ENCODE measurements around the gene SKIL.

SKIL gene

GRCh38 chr3:170425491-170426239 is 68.2 kb downstream of the SKIL start:
- no peak overlapping the region for H3K4me3 ChIP-seq (ENCODE audit: control insufficient read depth, low read depth, low read length)
- no peak for TF ChIP-seq CTCF (IDR thresholded peaks at IDR 0.05; ENCODE audit: control insufficient read depth, insufficient read depth, low read depth, low read length, missing control alignments)
- no peak for DNase-seq (ENCODE audit: low read depth)

- TF ChIP-seq CTCF (IDR thresholded peaks at IDR 0.05; ENCODE audit: control insufficient read depth, insufficient read depth, low read depth, low read length, missing control alignments): no peak
- H3K4me3 ChIP-seq (ENCODE audit: control insufficient read depth, low read depth, low read length): no peak overlapping the region
- no peak for DNase-seq (ENCODE audit: low read depth)
These were observed 68.8 kb downstream of the SKIL start for GRCh38 chr3:170426240-170426797.

GRCh38 chr3:170428095-170428494 is 70.6 kb downstream of the SKIL start:
- DNase-seq (ENCODE audit: low read depth): no peak
- no peak for TF ChIP-seq CTCF (IDR thresholded peaks at IDR 0.05; ENCODE audit: control insufficient read depth, insufficient read depth, low read depth, low read length, missing control alignments)
- no peak overlapping the region for H3K4me3 ChIP-seq (ENCODE audit: control insufficient read depth, low read depth, low read length)

- TF ChIP-seq CTCF (IDR thresholded peaks at IDR 0.05; ENCODE audit: control insufficient read depth, insufficient read depth, low read depth, low read length, missing control alignments): no peak
- DNase-seq (ENCODE audit: low read depth): peak; percentile 46
- H3K4me3 ChIP-seq (ENCODE audit: control insufficient read depth, low read depth, low read length): no peak overlapping the region
These were observed 71.5 kb downstream of the SKIL start for GRCh38 chr3:170429050-170429449.

GRCh38 chr3:170431054-170431453 is 73.5 kb downstream of the SKIL start:
- no peak overlapping the region for H3K4me3 ChIP-seq (ENCODE audit: control insufficient read depth, low read depth, low read length)
- DNase-seq (ENCODE audit: low read depth): no peak
- TF ChIP-seq CTCF (IDR thresholded peaks at IDR 0.05; ENCODE audit: control insufficient read depth, insufficient read depth, low read depth, low read length, missing control alignments): peak; percentile 18

- no peak overlapping the region for H3K4me3 ChIP-seq (ENCODE audit: control insufficient read depth, low read depth, low read length)
- TF ChIP-seq CTCF (IDR thresholded peaks at IDR 0.05; ENCODE audit: control insufficient read depth, insufficient read depth, low read depth, low read length, missing control alignments): no peak
- no peak for DNase-seq (ENCODE audit: low read depth)
These were observed 74.9 kb downstream of the SKIL start for GRCh38 chr3:170432416-170432815.

Data from AG09309 (cell line).